Body of pancreas (tissue), 4 donors: ENCODE data around the gene CHCHD3.

Experiments
- CTCF ChIP-seq, 7 experiments: fragments of 450-650 bp in 4 of 7; fragments of 200-600 bp in 3 of 7; sonication (generic) in 3 of 7; IDR thresholded peaks; one replicate each; pipeline ENCODE4 v1.5.1; 2016 to 2019; ENCODE audit warnings: antibody characterized with exemption in 7 of 7
- POLR2A ChIP-seq, 3 donors: fragments of 450-650 bp; IDR thresholded peaks; one replicate each; pipeline ENCODE4 v1.6.1; 2016; ENCODE audit warnings: antibody characterized with exemption in 3 of 3, mild to moderate bottlenecking in 2 of 3

GRCh38 chr7:132934017-132934416 is 147.9 kb downstream of the CHCHD3 start:
- TF ChIP-seq CTCF (IDR thresholded peaks at IDR 0.05) = no peak
- no peak for TF ChIP-seq POLR2A (IDR thresholded peaks at IDR 0.05)
